GM18508 (cell line): ENCODE measurements around the gene GUF1.

Source experiments
- ATAC-seq: cut with Tn5 transposase; IDR thresholded peaks from one replicate; pipeline ENCODE4 v1.9.1; 2021; ENCODE audit warnings: moderate number of reproducible peaks; ENCODE audit not compliant: insufficient read depth, unreplicated experiment

Gene GUF1, protein sequence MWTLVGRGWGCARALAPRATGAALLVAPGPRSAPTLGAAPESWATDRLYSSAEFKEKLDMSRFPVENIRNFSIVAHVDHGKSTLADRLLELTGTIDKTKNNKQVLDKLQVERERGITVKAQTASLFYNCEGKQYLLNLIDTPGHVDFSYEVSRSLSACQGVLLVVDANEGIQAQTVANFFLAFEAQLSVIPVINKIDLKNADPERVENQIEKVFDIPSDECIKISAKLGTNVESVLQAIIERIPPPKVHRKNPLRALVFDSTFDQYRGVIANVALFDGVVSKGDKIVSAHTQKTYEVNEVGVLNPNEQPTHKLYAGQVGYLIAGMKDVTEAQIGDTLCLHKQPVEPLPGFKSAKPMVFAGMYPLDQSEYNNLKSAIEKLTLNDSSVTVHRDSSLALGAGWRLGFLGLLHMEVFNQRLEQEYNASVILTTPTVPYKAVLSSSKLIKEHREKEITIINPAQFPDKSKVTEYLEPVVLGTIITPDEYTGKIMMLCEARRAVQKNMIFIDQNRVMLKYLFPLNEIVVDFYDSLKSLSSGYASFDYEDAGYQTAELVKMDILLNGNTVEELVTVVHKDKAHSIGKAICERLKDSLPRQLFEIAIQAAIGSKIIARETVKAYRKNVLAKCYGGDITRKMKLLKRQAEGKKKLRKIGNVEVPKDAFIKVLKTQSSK

DNA sequence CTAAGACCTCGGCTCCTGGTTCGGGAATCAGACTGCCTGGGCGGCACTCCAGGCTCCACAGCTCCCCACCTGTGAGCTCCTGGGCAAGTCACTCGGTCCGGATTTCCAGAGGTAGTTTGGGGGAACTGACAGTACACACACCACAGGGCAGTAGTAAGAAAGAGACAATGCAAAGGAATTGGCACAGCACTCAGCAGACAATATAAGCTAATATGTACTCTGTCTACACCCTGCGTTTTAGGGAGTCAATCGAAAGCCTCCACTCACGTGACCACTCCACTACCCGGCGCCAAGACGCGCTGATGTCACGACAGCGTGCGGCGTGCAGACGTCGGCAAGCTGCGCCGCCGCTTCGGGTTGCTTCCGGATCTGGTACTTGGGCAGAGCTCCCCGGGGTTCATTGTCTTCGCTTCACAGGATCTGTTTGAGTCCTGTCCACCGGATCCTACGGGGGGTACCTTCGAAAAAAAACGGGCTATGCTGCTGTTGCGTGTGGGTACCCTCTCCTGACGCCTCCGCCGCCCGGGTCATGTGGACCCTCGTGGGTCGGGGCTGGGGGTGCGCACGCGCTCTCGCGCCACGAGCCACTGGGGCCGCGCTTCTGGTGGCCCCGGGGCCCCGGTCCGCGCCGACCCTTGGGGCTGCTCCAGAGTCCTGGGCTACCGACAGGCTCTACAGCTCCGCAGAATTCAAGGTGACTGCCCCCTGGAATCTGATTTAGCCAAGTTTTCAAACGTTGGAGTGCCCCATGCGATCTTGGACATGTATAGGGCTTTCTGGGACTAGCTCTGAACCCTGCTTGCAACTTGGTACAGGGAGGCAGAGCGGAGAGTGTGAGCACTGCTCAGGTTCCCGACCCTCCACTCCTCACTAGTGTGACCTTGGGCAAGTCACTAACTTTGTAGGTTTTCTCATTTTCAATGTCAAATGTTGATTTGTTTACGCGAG lies at the start of gene GUF1:
TSS of gene GUF1 (plus strand) at position 327 of the 948 bp plus-strand sequence. CDS start at position 530, 203 bp downstream.
- ATAC-seq = peak; percentile 96

- ATAC-seq = peak; percentile 98
Observed at GRCh38 chr4:44629280-44629866, 48.8 kb upstream of the GUF1 start.

DNA sequence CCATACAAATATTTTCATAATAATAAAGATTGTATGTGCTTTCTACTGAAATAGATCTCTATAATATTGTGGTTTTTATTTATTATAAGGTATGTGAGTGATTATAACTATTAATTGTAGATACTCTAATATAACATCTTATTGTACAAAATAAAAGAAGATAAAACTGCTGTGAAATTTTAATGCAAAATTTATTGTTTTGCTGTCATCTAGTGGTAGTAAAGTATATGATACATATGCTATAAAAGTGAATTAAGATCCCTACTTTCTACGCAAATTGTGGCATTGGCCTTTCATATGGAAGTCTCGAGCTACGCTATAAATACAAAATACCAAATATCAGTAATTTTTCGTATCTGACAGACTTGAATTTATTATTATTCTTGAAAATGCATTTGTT lies 46.1 kb upstream of the GUF1 start:
- ATAC-seq = no peak

DNA sequence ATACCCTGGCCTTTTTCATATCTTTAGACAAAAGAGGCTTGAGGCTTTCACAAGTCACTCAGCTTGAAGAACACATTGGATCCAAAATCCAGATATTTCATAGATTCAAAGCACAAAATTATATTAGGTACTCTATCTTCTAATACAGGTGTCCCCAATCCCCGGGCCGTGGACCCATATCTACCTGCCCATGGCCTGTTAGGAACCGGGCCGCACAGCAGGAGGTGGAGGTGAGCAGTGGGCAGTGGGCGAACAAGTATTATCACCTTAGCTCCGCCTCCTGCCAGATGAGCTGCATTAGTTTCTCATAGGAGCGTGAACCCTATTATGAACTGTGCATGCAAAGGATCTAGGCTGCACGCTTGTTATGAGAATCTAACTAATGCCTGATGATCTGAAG lies 45.5 kb upstream of the GUF1 start:
- ATAC-seq = no peak

GRCh38 chr4:44638091-44638490 lies 40.1 kb upstream of the GUF1 start:
- no peak for ATAC-seq

DNA sequence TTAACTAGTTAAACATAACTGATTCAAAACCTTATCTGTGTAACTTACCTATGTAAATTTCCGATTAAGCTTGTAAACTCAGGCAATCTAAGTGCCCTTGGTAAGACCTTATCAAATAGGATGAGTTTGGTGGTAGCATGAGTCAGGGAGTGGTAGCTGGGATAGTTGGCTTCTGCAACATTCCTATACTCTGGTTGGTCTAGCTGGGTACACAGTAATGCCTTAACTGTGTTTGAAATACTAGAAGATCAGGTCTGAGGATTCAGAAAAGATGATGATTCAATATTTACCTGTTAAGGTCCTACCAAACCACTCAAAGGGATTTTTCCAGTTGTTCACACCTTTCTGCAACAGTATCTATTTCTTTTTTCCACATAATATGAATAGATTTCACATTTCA lies 32.1 kb upstream of the GUF1 start:
- ATAC-seq = no peak

DNA sequence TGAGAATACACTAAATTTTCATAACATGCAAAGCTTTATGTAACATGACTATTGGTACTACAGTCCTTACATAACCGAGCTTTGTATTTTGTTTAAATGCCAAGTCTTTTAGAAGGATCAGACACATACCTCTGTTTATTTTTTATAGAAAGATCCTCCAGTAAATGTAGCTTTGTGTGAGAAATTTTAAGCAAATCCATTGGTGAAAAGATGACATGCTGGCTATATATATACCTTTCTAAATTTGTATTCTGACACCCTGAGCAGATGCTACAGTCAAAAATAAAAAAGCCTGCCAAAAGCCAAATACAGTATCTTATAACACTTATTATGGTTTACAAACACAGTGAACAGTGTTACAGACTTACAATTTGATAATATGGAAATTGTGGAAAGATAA lies 26.8 kb upstream of the GUF1 start, which contains the start of gene YIPF7:
TSS of gene YIPF7 (minus strand) at position 201 of the 400 bp plus-strand sequence. CDS start 1,525 bp downstream, outside the sequence.
- no peak for ATAC-seq

GRCh38 chr4:44652002-44652401 lies 26.2 kb upstream of the GUF1 start:
- no peak for ATAC-seq

DNA sequence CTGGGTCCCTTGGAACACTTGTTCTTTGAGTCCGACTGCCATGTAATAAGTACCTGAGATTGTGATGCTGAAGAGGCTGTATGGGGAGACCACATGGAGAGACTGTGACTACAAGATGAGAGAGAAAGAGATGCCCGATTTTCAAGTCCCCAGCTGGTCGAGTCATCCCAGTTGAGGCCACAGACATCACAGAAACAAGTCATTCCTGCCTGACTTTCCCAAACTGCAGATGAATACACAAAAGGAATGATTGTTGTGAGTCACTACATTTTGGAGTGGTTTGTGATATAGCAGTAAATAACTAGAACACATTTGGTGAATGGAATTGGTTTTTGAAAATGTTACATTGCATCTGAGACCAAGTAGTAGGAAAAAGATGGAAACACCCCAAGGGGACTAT lies 17.8 kb upstream of the GUF1 start:
- no peak for ATAC-seq

DNA sequence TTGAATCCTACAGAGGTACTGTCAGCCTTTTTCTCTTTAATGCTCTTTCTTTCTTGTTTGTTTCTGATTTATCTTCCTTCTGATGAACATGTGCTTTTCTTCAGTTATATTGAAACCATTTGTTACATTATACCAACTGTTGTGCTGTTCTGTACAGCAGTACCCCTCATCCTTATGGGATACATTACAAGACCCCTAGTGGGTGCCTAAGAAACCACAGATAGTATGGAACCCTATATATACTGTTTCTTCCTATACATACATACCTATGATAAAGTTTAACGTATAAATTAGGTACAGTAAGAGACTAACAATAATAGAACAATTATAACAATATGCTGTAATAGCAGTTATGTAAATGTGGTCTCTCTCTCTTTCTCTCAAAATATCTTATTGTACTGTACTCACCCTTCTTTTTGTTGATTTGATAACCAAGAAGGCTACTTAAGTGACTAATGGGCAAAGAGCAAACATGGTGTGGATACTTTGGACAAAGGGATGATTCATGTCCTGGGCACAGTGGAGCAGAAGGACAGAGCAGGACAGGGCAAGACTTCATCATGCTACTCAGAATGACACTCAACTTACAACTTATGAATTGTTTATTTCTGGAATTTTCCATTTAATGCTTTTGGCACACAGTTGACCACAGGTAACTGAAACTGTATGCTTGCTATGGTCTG lies 16.1 kb upstream of the GUF1 start:
- ATAC-seq = no peak

DNA sequence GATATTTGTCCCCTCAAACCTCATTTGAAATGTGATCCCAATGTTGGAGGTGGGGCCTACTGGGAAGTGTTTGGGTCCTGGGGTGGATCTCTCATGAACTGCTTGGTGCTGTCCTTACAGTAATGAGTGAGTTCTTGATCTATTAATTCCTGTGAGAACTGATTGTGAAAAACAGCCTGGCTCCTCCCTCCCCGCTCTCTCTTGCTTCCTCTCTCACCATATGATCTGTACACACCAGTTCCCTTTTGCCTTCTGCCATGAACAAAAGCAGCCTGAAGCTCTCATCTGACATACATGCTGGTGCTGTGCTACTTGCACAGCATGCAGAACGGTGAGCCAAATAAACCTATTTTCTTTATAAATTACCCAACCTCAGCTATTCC lies 15.6 kb upstream of the GUF1 start:
- ATAC-seq = no peak

DNA sequence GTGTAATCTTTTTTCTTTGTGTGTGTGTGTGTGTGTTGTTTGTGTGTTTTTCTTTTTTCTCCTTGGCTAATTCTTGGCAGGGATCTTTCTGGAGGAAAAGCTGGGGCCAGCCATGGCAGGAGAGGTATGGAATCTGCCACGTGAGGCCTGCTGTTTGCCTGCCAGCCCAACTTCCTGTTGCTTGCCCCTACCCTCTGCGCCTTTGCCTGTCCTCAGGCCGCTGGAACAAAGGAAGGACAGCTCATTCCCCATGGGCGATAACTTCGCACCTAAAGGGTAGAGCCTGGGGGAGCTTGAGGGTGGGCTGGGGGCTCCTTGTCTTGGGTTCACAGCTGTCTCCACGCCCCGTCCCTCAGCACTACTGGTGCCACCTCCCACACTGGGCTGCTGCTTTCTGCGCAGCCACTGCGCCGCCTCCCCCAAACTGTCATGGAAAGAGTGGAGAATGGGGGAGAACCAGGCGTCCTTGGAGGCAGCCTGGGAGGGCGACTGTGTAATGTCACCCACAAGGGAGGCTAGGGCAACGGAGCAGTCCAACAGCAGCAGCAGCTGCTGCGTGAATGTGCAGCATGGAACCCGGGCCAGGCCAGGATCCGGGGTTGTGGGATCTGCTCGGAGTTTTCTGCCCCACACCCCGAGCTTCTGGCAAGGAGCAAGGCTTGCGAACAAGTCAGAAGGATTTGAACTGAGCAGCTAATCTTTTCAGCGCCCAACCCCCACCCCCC lies 14.5 kb upstream of the GUF1 start:
- no peak for ATAC-seq

GRCh38 chr4:44668526-44668925 lies 9.7 kb upstream of the GUF1 start:
- ATAC-seq = no peak

DNA sequence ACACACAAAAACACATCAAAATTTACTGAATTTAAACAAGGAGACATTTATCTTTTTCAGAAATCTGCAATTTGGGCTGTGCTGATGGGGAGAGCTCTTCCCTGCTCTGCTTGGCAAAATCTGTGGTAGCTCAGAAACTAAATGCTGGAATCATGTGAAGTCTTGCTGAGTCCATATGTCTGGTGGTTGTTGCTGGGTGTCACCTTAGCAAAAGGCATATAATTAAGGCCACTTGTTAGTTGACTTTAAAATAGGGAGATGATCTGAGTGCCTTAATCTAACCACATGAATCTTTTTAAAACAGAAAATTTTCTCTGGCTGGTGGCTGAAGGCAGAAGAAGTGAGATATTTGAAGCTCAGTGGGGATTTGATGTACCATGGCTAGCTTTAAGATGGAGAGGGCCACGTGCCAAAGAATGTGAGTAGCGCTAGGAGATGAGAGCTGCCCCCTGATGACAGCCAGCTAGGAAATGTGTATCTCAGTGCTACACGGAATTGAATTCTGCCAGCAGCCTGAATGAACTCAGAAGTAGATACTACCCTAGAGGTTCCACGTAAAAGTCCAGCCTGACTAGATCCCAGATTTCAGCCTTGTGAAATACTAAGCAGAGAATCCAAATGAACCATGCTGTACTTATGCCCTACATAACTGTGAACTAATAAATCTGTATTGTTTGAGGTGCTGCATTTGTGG lies 7.6 kb upstream of the GUF1 start:
- ATAC-seq = no peak

GRCh38 chr4:44671636-44672035 lies 6.6 kb upstream of the GUF1 start:
- no peak for ATAC-seq

DNA sequence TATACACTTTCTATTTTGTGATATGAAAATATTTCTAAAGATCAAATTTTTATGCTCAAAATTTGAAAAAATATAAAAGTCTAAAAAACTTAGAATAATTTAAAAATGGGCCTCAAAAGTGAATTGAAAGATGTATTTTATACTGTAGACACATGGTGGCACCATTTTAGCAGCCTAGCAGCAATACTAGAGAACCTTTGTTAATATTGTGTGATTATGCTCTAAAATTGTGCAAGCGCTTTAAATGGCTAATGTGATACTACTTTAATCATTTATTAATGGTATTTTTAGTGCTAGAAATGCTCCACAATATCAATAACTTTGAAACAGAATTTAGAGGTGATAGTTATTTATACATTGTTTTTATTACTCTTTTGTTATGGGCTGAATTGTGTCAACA lies 3.7 kb upstream of the GUF1 start:
- no peak for ATAC-seq

DNA sequence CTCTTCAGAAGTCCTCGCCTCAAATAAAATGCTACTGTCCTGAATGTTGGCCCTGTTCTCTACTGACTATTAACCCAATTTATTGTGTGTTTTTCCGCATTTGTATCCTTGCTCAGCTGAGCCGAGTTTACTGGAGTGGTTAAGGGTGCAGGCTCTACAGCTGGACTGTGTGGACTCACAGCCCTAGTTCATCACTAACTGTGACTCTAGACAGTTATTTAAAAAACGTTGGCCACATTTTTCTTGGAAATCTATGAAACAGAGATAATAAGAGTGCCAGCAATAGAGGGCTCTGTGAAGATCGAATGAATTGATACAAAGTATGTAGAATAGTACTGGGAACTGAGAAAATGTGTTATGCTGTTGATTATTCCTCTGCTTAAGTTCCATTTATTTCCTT lies 2.9 kb upstream of the GUF1 start:
- no peak for ATAC-seq

GRCh38 chr4:44679060-44679459 lies 840 bp downstream of the GUF1 start:
- peak; percentile 13 for ATAC-seq

DNA sequence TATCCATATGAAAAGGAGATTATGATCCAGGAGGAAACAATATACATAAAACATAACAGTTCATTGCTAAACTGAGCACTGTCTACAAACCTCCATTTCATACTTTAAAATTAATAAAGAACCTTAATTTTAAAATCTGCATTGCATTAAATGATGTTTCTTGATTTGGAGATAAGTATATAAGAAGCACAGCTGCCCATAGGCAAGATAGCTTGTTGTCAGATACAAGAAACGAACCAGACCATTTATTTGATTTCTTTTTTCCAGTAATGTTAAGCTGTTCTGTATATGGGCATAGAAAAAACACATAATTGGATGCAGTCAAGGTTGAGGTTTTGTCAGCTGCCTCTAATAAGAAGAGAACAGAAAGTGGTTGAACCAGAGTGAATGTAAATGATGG lies 6.4 kb downstream of the GUF1 start:
- no peak for ATAC-seq
